Measurements from ENCODE around the gene NLN.
"Not testable (repeated sequence)": the region's sequence is repeated elsewhere in the genome, so short reads cannot be mapped to it uniquely, and the experiment has no call there.

NLN gene

GRCh38 chr5:65832152-65832551 lies 110.1 kb downstream of the NLN start:
- no peak for DNase-seq (ENCODE audit: low read depth)

GRCh38 chr5:65832603-65833228 lies 110.7 kb downstream of the NLN start:
- DNase-seq (ENCODE audit: low read depth), result no peak

GRCh38 chr5:65833780-65834179 lies 111.8 kb downstream of the NLN start:
- DNase-seq (ENCODE audit: low read depth), result no peak

GRCh38 chr5:65834306-65834705 lies 112.3 kb downstream of the NLN start:
- no peak for DNase-seq (ENCODE audit: low read depth)

- no peak for DNase-seq (ENCODE audit: low read depth)
Measured at GRCh38 chr5:65835191-65835590, 113.2 kb downstream of the NLN start.

- DNase-seq (ENCODE audit: low read depth), result no peak
Measured at GRCh38 chr5:65837139-65837538, 115.1 kb downstream of the NLN start.

- not testable (repeated sequence) for DNase-seq (ENCODE audit: low read depth)
Measured at GRCh38 chr5:65839170-65839569, 117.2 kb downstream of the NLN start.

GRCh38 chr5:65840071-65840470 lies 118.1 kb downstream of the NLN start:
- no peak for DNase-seq (ENCODE audit: low read depth)

GRCh38 chr5:65844763-65845162 lies 122.8 kb downstream of the NLN start:
- DNase-seq (ENCODE audit: low read depth), result not testable (repeated sequence)

- no peak for DNase-seq (ENCODE audit: low read depth)
Measured at GRCh38 chr5:65846101-65846500, 124.1 kb downstream of the NLN start.

- not testable (repeated sequence) for DNase-seq (ENCODE audit: low read depth)
Measured at GRCh38 chr5:65847019-65847418, 125.0 kb downstream of the NLN start.

GRCh38 chr5:65849918-65850317 lies 127.9 kb downstream of the NLN start:
- not testable (repeated sequence) for DNase-seq (ENCODE audit: low read depth)

GRCh38 chr5:65854925-65855324 lies 132.9 kb downstream of the NLN start:
- DNase-seq (ENCODE audit: low read depth), result no peak

GRCh38 chr5:65855766-65856315 lies 133.8 kb downstream of the NLN start:
- no peak for DNase-seq (ENCODE audit: low read depth)

GRCh38 chr5:65856520-65856919 lies 134.5 kb downstream of the NLN start:
- no peak for DNase-seq (ENCODE audit: low read depth)

GRCh38 chr5:65858316-65858715 lies 136.3 kb downstream of the NLN start:
- DNase-seq (ENCODE audit: low read depth), result no peak

- no peak for DNase-seq (ENCODE audit: low read depth)
Measured at GRCh38 chr5:65861830-65862241, 139.8 kb downstream of the NLN start.

- DNase-seq (ENCODE audit: low read depth), result no peak
Measured at GRCh38 chr5:65862384-65862783, 140.4 kb downstream of the NLN start.

GRCh38 chr5:65863747-65864146 lies 141.7 kb downstream of the NLN start:
- no peak for DNase-seq (ENCODE audit: low read depth)

GRCh38 chr5:65866837-65867521 lies 145.0 kb downstream of the NLN start:
- DNase-seq (ENCODE audit: low read depth), result no peak

- DNase-seq (ENCODE audit: low read depth), result no peak
Measured at GRCh38 chr5:65867542-65868195, 145.7 kb downstream of the NLN start.

- no peak for DNase-seq (ENCODE audit: low read depth)
Measured at GRCh38 chr5:65868509-65868908, 146.5 kb downstream of the NLN start.

- DNase-seq (ENCODE audit: low read depth), result no peak
Measured at GRCh38 chr5:65871182-65871581, 149.2 kb downstream of the NLN start.

Data from stimulated activated CD8-positive, alpha-beta memory T cell treated with anti-CD3 and anti-CD28 coated beads, Interleukin-15, amount 100 ng/mL, for 24 hours (primary cell).